Neural progenitor cell (in vitro differentiated cells): ENCODE data around the gene PTPRN2.

Experiments used
- CTCF ChIP-seq: fragments of 200-600 bp; sonication (generic); IDR thresholded peaks from 2 replicates; pipeline ENCODE4 v1.5.1; 2017; ENCODE audit warnings: antibody characterized with exemption, mild to moderate bottlenecking
- EZH2phosphoT487 ChIP-seq: fragments of 200-600 bp; sonication (generic); IDR thresholded peaks from 2 replicates; pipeline ENCODE4 v1.6.1; 2017; ENCODE audit warnings: antibody characterized with exemption

- TF ChIP-seq CTCF (no peak), EZH2phosphoT487 (no peak)
Measured at GRCh38 chr7:158390460-158390859, 197.2 kb downstream of the PTPRN2 start.
